ENCODE measurements around the gene FGD3. TPM values are rescaled to one million over a fixed set of nuclear protein-coding genes. Genes with fewer than 3 reads are reported as not detected.

The FGD3 gene
- total RNA-seq, 6 experiments from 2014 or later = 1.7 to 3.1 (median 2.4) TPM

DNA sequence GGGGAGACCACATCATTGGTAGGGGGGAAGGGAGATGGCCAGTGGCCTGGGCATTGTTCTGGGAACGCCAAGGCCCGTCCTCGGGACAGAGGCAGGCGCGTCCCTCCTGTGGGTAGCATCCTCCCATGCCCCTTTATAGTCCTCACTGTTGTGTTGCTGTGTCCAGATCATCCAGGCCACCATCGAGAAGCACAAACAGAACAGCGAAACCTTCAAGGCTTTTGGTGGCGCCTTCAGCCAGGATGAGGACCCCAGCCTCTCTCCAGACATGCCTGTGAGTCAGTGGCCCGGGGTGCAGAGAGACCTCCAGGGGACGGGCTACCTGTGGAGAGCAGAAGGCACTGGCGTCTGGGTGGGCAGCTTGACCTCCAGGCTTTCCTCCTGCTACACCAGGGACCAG, 72.8 kb downstream of the FGD3 start:
- peak in 1 of 3 donors; percentile 38 for DNase-seq

DNA sequence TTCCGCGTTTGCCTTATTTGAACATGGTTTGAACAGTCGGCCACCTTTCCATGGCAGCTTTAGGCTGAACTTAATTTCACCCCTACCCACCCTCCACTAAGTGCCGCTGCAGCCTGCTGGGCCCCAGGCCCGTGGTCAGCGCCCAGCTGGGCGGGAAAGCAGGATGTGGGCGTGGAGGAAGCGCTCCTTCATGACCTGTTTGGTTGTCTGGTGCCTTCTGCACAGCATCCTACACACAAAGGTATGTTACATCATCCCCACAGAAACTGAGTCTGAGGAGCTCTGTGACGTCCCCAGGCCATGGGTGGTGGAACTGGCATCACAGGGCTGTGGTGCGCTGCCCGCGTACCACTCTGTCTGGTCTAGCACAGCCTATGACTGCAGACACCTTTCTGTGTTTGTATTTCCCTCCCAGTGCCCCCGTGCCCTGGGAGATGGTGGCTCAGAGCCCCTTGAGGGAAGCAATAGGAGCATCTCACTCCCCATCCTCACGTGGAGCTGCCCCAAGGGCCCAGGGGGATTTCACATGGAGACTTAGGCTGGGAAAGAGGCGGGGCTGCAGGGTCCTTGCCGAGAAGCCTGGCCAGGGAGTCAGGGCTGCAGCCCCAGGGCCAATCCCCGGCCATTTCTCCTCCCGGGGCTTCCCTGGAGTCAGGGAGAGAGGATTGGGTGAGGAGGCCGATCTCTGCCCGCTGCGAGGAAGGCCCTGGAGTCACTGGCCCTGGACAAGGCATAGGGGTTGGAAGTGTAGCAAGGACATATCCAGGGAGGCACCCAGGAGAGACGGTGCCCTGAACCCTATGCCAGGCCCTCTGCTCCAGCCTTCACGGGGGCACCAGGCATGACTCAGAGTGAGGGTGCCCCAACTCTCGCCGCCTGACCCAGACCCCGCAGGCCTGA, 73.7 kb downstream of the FGD3 start:
- peak in 1 of 3 donors; percentile 22 for DNase-seq
- no peak overlapping the region for H3K4me3 ChIP-seq
- H3K36me3 ChIP-seq = no peaks in the 10 kb centered on the region
- H3K27ac ChIP-seq = no peak overlapping the region
- intact Hi-C loops (cut with DNase I) = no loop called here
- H3K9me3 ChIP-seq = no peaks in the 10 kb centered on the region
- no peak for ATAC-seq
- 84% methylated on average over 7 of the region's 27 CpGs for WGBS (ENCODE audit: insufficient coverage, low coverage, low lambda C conversion rate, missing lambda C conversion rate)
- no peak for TF ChIP-seq POLR2A (IDR thresholded peaks at IDR 0.05)
- TF ChIP-seq, protein P1, sequence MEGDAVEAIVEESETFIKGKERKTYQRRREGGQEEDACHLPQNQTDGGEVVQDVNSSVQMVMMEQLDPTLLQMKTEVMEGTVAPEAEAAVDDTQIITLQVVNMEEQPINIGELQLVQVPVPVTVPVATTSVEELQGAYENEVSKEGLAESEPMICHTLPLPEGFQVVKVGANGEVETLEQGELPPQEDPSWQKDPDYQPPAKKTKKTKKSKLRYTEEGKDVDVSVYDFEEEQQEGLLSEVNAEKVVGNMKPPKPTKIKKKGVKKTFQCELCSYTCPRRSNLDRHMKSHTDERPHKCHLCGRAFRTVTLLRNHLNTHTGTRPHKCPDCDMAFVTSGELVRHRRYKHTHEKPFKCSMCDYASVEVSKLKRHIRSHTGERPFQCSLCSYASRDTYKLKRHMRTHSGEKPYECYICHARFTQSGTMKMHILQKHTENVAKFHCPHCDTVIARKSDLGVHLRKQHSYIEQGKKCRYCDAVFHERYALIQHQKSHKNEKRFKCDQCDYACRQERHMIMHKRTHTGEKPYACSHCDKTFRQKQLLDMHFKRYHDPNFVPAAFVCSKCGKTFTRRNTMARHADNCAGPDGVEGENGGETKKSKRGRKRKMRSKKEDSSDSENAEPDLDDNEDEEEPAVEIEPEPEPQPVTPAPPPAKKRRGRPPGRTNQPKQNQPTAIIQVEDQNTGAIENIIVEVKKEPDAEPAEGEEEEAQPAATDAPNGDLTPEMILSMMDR (IDR thresholded peaks at IDR 0.05) = no peak
- no peaks in the 10 kb centered on the region for H3K4me1 ChIP-seq
- H3K27me3 ChIP-seq = no peaks in the 10 kb centered on the region

More for the DNA sequence above, 72.8 kb downstream of the FGD3 start:
- TF ChIP-seq POLR2A (IDR thresholded peaks at IDR 0.05) = no peak
- TF ChIP-seq, protein P1 (IDR thresholded peaks at IDR 0.05) = no peak
- no peak overlapping the region for H3K4me3 ChIP-seq
- ATAC-seq = no peak
- H3K4me1 ChIP-seq = no peaks in the 10 kb centered on the region
- intact Hi-C loops (cut with DNase I) = no loop called here
- no peaks in the 10 kb centered on the region for H3K9me3 ChIP-seq
- 60% methylated on average over 1 of the region's 11 CpGs for WGBS (ENCODE audit: insufficient coverage, low coverage, low lambda C conversion rate, missing lambda C conversion rate)
- no peaks in the 10 kb centered on the region for H3K36me3 ChIP-seq
- no peaks in the 10 kb centered on the region for H3K27me3 ChIP-seq
- H3K27ac ChIP-seq = no peak overlapping the region

DNA sequence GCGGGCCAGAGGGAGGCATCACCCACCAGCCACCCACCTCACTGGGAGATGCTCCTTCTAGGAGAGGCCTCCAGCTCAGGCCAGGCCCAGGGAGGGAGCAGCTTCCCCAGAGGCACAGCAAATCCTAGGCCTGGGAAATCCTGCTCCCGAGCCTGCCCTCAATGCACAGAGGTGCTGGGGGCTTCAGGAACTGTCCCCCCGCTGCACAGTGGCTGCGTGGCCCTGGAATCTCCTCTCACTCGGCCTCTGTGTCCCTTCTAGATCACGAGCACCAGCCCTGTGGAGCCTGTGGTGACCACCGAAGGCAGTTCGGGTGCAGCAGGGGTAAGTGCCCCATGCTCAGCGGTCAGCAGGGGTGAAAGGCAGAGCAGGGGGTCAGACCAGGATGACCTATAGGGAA, 74.7 kb downstream of the FGD3 start:
- no peaks in the 10 kb centered on the region for H3K4me1 ChIP-seq
- H3K27ac ChIP-seq = no peak overlapping the region
- ATAC-seq = no peak
- intact Hi-C loops (cut with DNase I) = no loop called here
- H3K36me3 ChIP-seq = no peaks in the 10 kb centered on the region
- DNase-seq = no peak
- no peaks in the 10 kb centered on the region for H3K27me3 ChIP-seq
- WGBS (ENCODE audit: insufficient coverage, low coverage, low lambda C conversion rate, missing lambda C conversion rate) = no CpG with 5 or more reads among the region's 9 CpGs
- H3K9me3 ChIP-seq = no peaks in the 10 kb centered on the region
- H3K4me3 ChIP-seq = no peak overlapping the region
- TF ChIP-seq, protein P1 (IDR thresholded peaks at IDR 0.05) = no peak
- TF ChIP-seq POLR2A (IDR thresholded peaks at IDR 0.05) = no peak

DNA sequence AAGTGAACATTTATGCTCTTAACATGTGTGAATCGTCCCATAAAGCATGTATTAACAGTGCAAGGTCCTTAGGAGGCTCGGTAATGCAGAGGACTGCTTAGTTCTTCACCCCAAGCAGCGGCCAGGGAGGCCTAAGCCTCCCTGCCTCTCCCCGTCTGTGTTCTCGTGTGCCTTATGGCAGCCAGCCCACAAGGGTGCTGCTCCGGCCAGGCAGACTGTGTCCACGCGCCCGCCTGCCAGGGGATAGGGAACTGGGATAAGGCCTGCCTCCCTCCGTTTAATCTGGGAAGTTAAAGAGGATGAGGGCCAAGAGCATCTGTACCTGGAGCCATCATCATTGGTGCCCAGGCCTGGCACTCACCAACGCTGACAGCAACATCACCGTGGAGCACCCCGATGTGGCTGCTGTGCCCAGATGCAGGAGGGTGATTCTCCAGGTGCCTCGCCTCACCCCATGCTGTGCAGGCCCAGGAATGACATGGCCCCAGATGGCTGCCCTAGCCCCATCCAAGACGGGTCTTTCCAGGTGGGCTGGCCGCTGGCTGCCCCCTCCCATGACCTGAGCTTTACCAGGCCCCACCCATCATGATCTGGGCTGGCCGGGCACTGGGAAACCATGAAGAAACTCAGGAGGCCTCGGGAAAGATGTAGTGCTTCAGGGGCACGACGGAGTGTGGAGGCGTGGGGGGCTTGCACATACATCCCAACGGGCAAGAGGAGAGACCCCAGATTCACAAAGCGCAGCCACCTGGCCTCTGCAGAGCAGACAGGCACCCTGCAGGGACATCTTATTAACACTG, 75.6 kb downstream of the FGD3 start:
- ATAC-seq (no peak), DNase-seq (no peak)
- TF ChIP-seq, protein P1 (IDR thresholded peaks at IDR 0.05) = no peak
- TF ChIP-seq POLR2A (IDR thresholded peaks at IDR 0.05) = no peak
- WGBS (ENCODE audit: insufficient coverage, low coverage, low lambda C conversion rate, missing lambda C conversion rate) = 80% methylated on average over 1 of the region's 23 CpGs
- H3K9me3 ChIP-seq = no peaks in the 10 kb centered on the region
- no peak overlapping the region for H3K27ac ChIP-seq
- intact Hi-C loops (cut with DNase I) = no loop called here
- H3K4me1 ChIP-seq = no peaks in the 10 kb centered on the region
- no peaks in the 10 kb centered on the region for H3K36me3 ChIP-seq
- H3K27me3 ChIP-seq = no peaks in the 10 kb centered on the region
- H3K4me3 ChIP-seq = no peak overlapping the region

Measured in right lobe of liver (tissue), 6 donors.